K562 (cell line): Measurements from ENCODE around the gene ALDH16A1. TPM values are rescaled to one million over a fixed set of nuclear protein-coding genes. Genes with fewer than 3 reads are reported as not detected.
A peak's percentile ranks its signal among the peaks of the same experiment; 100 is the strongest.

Source experiments
- GTF2E2 ChIP-seq: fragments of 200-800 bp; sonication (Bioruptor generic); IDR thresholded peaks from 2 replicates; pipeline ENCODE4 v1.6.1; 2016; ENCODE audit warnings: missing genetic modification characterization, missing compliant biosample characterization
- HNRNPL ChIP-seq: fragments of 200-400 bp; formaldehyde crosslinking; IDR thresholded peaks from 2 replicates; pipeline ENCODE4 v1.6.1; 2017; ENCODE audit warnings: low read depth, mild to moderate bottlenecking, low read length
- MAFF ChIP-seq: IDR thresholded peaks from 2 replicates; pipeline ENCODE4 v1.6.1; 2012; ENCODE audit warnings: low read length, improper control_type of control experiment
- NFXL1 ChIP-seq: fragments of 450-650 bp; formaldehyde crosslinking; IDR thresholded peaks from 2 replicates; pipeline ENCODE4 v1.4.0; 2021; ENCODE audit warnings: mild to moderate bottlenecking
- NR2F6 ChIP-seq: fragments of 450-650 bp; formaldehyde crosslinking; IDR thresholded peaks from 2 replicates; pipeline ENCODE4 v1.4.0; 2020; ENCODE audit warnings: mild to moderate bottlenecking
- SREBF1 ChIP-seq: fragments of 150-350 bp; IDR thresholded peaks from 2 replicates; pipeline ENCODE4 v1.6.1; 2014; ENCODE audit warnings: antibody characterized with exemption, low read depth, low read length, borderline replicate concordance
- TARDBP ChIP-seq: fragments of 450-650 bp; IDR thresholded peaks from 2 replicates; pipeline ENCODE4 v1.6.1; 2016
- WHSC1 ChIP-seq: IDR thresholded peaks from one replicate; pipeline ENCODE4 v1.6.1; 2012; ENCODE audit warnings: low read length, control low read depth, inconsistent platforms
- ZBED1 ChIP-seq: IDR thresholded peaks from 2 replicates; pipeline ENCODE4 v1.6.1; 2014
- ZNF253 ChIP-seq: fragments of 250-450 bp; sonication (Bioruptor Pico); conservative IDR thresholded peaks from 2 replicates; pipeline ENCODE4 v1.6.1; 2021; ENCODE audit warnings: mild to moderate bottlenecking
- ZNF324 ChIP-seq: fragments of 250-450 bp; sonication (Bioruptor Pico); IDR thresholded peaks from 2 replicates; pipeline ENCODE4 v1.4.0; 2020; ENCODE audit warnings: mild to moderate bottlenecking
- ZNF551 ChIP-seq: fragments of 250-450 bp; sonication (Bioruptor Pico); IDR thresholded peaks from 2 replicates; pipeline ENCODE4 v1.5.0; 2021; ENCODE audit warnings: mild to moderate bottlenecking, moderate library complexity
- ZSCAN29 ChIP-seq: fragments of 450-650 bp; IDR thresholded peaks from 2 replicates; pipeline ENCODE4 v1.6.1; 2017
- polyA plus RNA-seq, 8 experiments: library from polyadenylated mRNA; depleted of rRNA in 4 of 8; stranded (reverse) in 5 of 8; unstranded in 3 of 8; fragments of >200 nt; fragmentation: Nextera tagmentation in 2 of 8; fragmentation: Illumina TruSeq in 1 of 8; extraction: Ambion mirVana in 2 of 8; extraction: Trizol in 1 of 8; gene quantifications; 2 replicates each; pipeline versions ENCODE4 v1.2.1 to v1.2.3, GENCODE V29; 2011 to 2014; ENCODE audit warnings: inconsistent platforms in 1 of 8, missing spikeins in 1 of 8
- total RNA-seq, 7 experiments: library from RNA; depleted of rRNA in 6 of 7; stranded (reverse); fragments of >200 nt in 6 of 7; fragmentation: Illumina TruSeq in 2 of 7; extraction: Trizol in 2 of 7; gene quantifications; 2 replicates each; pipeline versions ENCODE4 v1.2.1 to v1.2.3, GENCODE V29; 2011 to 2021; ENCODE audit warnings: low replicate concordance in 1 of 7
- TF ChIP-seq, protein P1 (sequence below): fragments of 250-450 bp; sonication (Bioruptor Pico); IDR thresholded peaks from 2 replicates; pipeline ENCODE4 v1.9.0; 2021; ENCODE audit warnings: mild to moderate bottlenecking
- TF ChIP-seq, protein P2 (sequence below): sonication (generic); formaldehyde crosslinking; IDR thresholded peaks from 2 replicates; pipeline ENCODE4 v1.8.1; 2023; ENCODE audit warnings: mild to moderate bottlenecking, missing genetic modification reagents, moderate library complexity
- TF ChIP-seq, protein P3 (sequence below): fragments of 250-450 bp; sonication (Bioruptor Pico); IDR thresholded peaks from 2 replicates; pipeline ENCODE4 v1.4.0; 2020; ENCODE audit warnings: borderline replicate concordance
- TF ChIP-seq, protein P4 (sequence below): sonication (generic); formaldehyde crosslinking; IDR thresholded peaks from 2 replicates; pipeline ENCODE4 v1.8.1; 2023; ENCODE audit warnings: mild to moderate bottlenecking, missing genetic modification reagents
- TF ChIP-seq, protein P5 (sequence below): sonication (generic); formaldehyde crosslinking; IDR thresholded peaks from 2 replicates; pipeline ENCODE4 v1.8.0; 2022; ENCODE audit warnings: mild to moderate bottlenecking, missing genetic modification reagents
- TF ChIP-seq, protein P6 (sequence below): sonication (generic); formaldehyde crosslinking; IDR thresholded peaks from 2 replicates; pipeline ENCODE4 v1.8.0; 2023; ENCODE audit warnings: mild to moderate bottlenecking, missing genetic modification reagents

ALDH16A1 gene
- total and polyA plus RNA-seq, 9 of the 15 experiments (the other 6 are each of a cell fraction or from before 2014, with no cell fraction given): 2.2 to 52.2 (median 7.6) TPM

DNA sequence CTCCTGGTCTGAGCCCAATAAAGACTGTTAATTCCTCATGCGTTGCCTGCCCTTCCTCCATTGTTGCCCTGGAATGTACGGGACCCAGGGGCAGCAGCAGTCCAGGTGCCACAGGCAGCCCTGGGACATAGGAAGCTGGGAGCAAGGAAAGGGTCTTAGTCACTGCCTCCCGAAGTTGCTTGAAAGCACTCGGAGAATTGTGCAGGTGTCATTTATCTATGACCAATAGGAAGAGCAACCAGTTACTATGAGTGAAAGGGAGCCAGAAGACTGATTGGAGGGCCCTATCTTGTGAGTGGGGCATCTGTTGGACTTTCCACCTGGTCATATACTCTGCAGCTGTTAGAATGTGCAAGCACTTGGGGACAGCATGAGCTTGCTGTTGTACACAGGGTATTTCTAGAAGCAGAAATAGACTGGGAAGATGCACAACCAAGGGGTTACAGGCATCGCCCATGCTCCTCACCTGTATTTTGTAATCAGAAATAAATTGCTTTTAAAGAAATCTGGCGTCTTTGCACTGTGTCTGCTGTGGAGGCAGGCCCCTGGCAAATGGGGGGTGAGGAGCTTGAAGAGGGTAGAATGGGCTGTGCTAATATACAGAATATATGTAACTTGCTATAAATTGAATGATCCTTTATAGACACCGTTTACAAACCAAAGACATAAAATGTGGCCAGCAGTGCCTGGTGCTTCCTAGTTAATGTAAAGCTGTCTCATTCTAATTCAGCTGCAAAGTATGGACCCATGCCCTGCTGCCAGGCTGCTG, 39.0 kb downstream of the ALDH16A1 start (continued):
- TF ChIP-seq SREBF1 (no peak), ZBED1 (0 out of 2 replicates have a peak, but pooled peaks have one; percentile 34), GTF2E2 (0 out of 2 replicates have a peak, but pooled peaks have one; percentile 4), ZNF551 (peak; percentile 43; the same call in 1 of the 2 replicates), WHSC1 (no peak), MAFF (peak; percentile 19; the same call in 1 of the 2 replicates), HNRNPL (peak; percentile 44; the same call in 1 of the 2 replicates), ZNF253 (CRISPR knock-in tag) (0 out of 2 replicates have a peak, but pooled peaks have one; percentile 13), TARDBP (no peak), NFXL1 (CRISPR knock-in tag) (peak; percentile 8; the same call in 1 of the 2 replicates), NR2F6 (CRISPR knock-in tag) (no peak), ZSCAN29 (no peak), ZNF324 (CRISPR knock-in tag) (peak; percentile 20; the same call in 1 of the 2 replicates)
- TF ChIP-seq, protein P1, sequence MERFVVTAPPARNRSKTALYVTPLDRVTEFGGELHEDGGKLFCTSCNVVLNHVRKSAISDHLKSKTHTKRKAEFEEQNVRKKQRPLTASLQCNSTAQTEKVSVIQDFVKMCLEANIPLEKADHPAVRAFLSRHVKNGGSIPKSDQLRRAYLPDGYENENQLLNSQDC (CRISPR knock-in tag): peak; percentile 52; the same call in 1 of the 2 replicates
- TF ChIP-seq, protein P2, sequence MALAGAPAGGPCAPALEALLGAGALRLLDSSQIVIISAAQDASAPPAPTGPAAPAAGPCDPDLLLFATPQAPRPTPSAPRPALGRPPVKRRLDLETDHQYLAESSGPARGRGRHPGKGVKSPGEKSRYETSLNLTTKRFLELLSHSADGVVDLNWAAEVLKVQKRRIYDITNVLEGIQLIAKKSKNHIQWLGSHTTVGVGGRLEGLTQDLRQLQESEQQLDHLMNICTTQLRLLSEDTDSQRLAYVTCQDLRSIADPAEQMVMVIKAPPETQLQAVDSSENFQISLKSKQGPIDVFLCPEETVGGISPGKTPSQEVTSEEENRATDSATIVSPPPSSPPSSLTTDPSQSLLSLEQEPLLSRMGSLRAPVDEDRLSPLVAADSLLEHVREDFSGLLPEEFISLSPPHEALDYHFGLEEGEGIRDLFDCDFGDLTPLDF (CRISPR knock-in tag): 0 out of 2 replicates have a peak, but pooled peaks have one; percentile 15
- TF ChIP-seq, protein P3, sequence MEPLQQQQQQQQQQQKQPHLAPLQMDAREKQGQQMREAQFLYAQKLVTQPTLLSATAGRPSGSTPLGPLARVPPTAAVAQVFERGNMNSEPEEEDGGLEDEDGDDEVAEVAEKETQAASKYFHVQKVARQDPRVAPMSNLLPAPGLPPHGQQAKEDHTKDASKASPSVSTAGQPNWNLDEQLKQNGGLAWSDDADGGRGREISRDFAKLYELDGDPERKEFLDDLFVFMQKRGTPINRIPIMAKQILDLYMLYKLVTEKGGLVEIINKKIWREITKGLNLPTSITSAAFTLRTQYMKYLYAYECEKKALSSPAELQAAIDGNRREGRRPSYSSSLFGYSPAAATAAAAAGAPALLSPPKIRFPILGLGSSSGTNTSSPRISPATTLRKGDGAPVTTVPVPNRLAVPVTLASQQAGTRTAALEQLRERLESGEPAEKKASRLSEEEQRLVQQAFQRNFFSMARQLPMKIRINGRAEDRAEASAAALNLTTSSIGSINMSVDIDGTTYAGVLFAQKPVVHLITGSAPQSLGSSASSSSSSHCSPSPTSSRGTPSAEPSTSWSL (CRISPR knock-in tag): no peak
- TF ChIP-seq, protein P4, sequence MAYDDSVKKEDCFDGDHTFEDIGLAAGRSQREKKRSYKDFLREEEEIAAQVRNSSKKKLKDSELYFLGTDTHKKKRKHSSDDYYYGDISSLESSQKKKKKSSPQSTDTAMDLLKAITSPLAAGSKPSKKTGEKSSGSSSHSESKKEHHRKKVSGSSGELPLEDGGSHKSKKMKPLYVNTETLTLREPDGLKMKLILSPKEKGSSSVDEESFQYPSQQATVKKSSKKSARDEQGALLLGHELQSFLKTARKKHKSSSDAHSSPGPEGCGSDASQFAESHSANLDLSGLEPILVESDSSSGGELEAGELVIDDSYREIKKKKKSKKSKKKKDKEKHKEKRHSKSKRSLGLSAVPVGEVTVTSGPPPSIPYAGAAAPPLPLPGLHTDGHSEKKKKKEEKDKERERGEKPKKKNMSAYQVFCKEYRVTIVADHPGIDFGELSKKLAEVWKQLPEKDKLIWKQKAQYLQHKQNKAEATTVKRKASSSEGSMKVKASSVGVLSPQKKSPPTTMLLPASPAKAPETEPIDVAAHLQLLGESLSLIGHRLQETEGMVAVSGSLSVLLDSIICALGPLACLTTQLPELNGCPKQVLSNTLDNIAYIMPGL: 0 out of 2 replicates have a peak, but pooled peaks have one; percentile 50
- TF ChIP-seq, protein P5, sequence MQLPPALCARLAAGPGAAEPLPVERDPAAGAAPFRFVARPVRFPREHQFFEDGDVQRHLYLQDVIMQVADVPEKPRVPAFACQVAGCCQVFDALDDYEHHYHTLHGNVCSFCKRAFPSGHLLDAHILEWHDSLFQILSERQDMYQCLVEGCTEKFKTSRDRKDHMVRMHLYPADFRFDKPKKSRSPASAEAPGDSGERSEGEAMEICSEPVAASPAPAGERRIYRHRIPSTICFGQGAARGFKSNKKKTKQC (CRISPR knock-in tag): no peak
- TF ChIP-seq, protein P6, sequence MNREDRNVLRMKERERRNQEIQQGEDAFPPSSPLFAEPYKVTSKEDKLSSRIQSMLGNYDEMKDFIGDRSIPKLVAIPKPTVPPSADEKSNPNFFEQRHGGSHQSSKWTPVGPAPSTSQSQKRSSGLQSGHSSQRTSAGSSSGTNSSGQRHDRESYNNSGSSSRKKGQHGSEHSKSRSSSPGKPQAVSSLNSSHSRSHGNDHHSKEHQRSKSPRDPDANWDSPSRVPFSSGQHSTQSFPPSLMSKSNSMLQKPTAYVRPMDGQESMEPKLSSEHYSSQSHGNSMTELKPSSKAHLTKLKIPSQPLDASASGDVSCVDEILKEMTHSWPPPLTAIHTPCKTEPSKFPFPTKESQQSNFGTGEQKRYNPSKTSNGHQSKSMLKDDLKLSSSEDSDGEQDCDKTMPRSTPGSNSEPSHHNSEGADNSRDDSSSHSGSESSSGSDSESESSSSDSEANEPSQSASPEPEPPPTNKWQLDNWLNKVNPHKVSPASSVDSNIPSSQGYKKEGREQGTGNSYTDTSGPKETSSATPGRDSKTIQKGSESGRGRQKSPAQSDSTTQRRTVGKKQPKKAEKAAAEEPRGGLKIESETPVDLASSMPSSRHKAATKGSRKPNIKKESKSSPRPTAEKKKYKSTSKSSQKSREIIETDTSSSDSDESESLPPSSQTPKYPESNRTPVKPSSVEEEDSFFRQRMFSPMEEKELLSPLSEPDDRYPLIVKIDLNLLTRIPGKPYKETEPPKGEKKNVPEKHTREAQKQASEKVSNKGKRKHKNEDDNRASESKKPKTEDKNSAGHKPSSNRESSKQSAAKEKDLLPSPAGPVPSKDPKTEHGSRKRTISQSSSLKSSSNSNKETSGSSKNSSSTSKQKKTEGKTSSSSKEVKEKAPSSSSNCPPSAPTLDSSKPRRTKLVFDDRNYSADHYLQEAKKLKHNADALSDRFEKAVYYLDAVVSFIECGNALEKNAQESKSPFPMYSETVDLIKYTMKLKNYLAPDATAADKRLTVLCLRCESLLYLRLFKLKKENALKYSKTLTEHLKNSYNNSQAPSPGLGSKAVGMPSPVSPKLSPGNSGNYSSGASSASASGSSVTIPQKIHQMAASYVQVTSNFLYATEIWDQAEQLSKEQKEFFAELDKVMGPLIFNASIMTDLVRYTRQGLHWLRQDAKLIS (CRISPR knock-in tag): 0 out of 2 replicates have a peak, but pooled peaks have one; percentile 63
